Measurements from ENCODE around the gene EFNA2.
A peak's percentile ranks its signal among the peaks of the same experiment; 100 is the strongest.

The EFNA2 gene

GRCh38 chr19:1289686-1290025 lies 4.0 kb downstream of the EFNA2 start:
- H3K36me3 ChIP-seq (ENCODE audit: insufficient read depth, low read length): no peaks in the 10 kb centered on the region
- no peaks in the 10 kb centered on the region for H3K9me3 ChIP-seq (ENCODE audit: insufficient read depth, low read depth, low read length)
- H3K27me3 ChIP-seq (ENCODE audit: insufficient read depth, low read length): peaks cover 18% of the 10 kb centered on the region
- no peaks in the 10 kb centered on the region for H3K4me1 ChIP-seq (ENCODE audit: insufficient read depth, low read length)
- no peak overlapping the region for H3K9ac ChIP-seq (ENCODE audit: low read depth, low read length)
- 91% methylated on average over 19 of the region's 19 CpGs for WGBS
- no peak overlapping the region for H3K4me3 ChIP-seq (ENCODE audit: low read length)
- no peak overlapping the region for H3K27ac ChIP-seq (ENCODE audit: low read depth, low read length)

GRCh38 chr19:1290196-1290702 lies 4.6 kb downstream of the EFNA2 start:
- peaks cover 16% of the 10 kb centered on the region for H3K27me3 ChIP-seq (ENCODE audit: insufficient read depth, low read length)
- no peak overlapping the region for H3K4me3 ChIP-seq (ENCODE audit: low read length)
- H3K9me3 ChIP-seq (ENCODE audit: insufficient read depth, low read depth, low read length): no peaks in the 10 kb centered on the region
- H3K9ac ChIP-seq (ENCODE audit: low read depth, low read length): no peak overlapping the region
- no peak overlapping the region for H3K27ac ChIP-seq (ENCODE audit: low read depth, low read length)
- H3K4me1 ChIP-seq (ENCODE audit: insufficient read depth, low read length): no peaks in the 10 kb centered on the region
- no peaks in the 10 kb centered on the region for H3K36me3 ChIP-seq (ENCODE audit: insufficient read depth, low read length)
- 92% methylated on average over 24 of the region's 24 CpGs for WGBS

- Histone ChIP-seq H3K27me3 (ENCODE audit: insufficient read depth, low read length) (peaks cover 14% of the 10 kb centered on the region), H3K36me3 (ENCODE audit: insufficient read depth, low read length) (no peaks in the 10 kb centered on the region), H3K4me3 (ENCODE audit: low read length) (no peak overlapping the region), H3K9ac (ENCODE audit: low read depth, low read length) (no peak overlapping the region), H3K27ac (ENCODE audit: low read depth, low read length) (no peak overlapping the region), H3K4me1 (ENCODE audit: insufficient read depth, low read length) (no peaks in the 10 kb centered on the region), H3K9me3 (ENCODE audit: insufficient read depth, low read depth, low read length) (no peaks in the 10 kb centered on the region)
- WGBS: 90% methylated on average over 40 of the region's 40 CpGs
These were observed 5.3 kb downstream of the EFNA2 start for GRCh38 chr19:1290703-1291651.

- Histone ChIP-seq H3K9me3 (ENCODE audit: insufficient read depth, low read depth, low read length) (no peaks in the 10 kb centered on the region), H3K27me3 (ENCODE audit: insufficient read depth, low read length) (peaks cover 8% of the 10 kb centered on the region), H3K4me1 (ENCODE audit: insufficient read depth, low read length) (no peaks in the 10 kb centered on the region), H3K4me3 (ENCODE audit: low read length) (no peak overlapping the region), H3K27ac (ENCODE audit: low read depth, low read length) (no peak overlapping the region), H3K36me3 (ENCODE audit: insufficient read depth, low read length) (no peaks in the 10 kb centered on the region), H3K9ac (ENCODE audit: low read depth, low read length) (no peak overlapping the region)
- WGBS: 80% methylated on average over 25 of the region's 25 CpGs
These were observed 6.2 kb downstream of the EFNA2 start for GRCh38 chr19:1291761-1292418.

- H3K27me3 ChIP-seq (ENCODE audit: insufficient read depth, low read length): peaks cover 7% of the 10 kb centered on the region
- 89% methylated on average over 17 of the region's 17 CpGs for WGBS
- no peak overlapping the region for H3K4me3 ChIP-seq (ENCODE audit: low read length)
These were observed 6.9 kb downstream of the EFNA2 start for GRCh38 chr19:1292419-1293151.

GRCh38 chr19:1293782-1294604 lies 8.3 kb downstream of the EFNA2 start:
- peaks cover 7% of the 10 kb centered on the region for H3K27me3 ChIP-seq (ENCODE audit: insufficient read depth, low read length)
- WGBS: 87% methylated on average over 35 of the region's 35 CpGs
- no peaks in the 10 kb centered on the region for H3K9me3 ChIP-seq (ENCODE audit: insufficient read depth, low read depth, low read length)
- H3K4me1 ChIP-seq (ENCODE audit: insufficient read depth, low read length): no peaks in the 10 kb centered on the region
- no peak overlapping the region for H3K4me3 ChIP-seq (ENCODE audit: low read length)
- H3K27ac ChIP-seq (ENCODE audit: low read depth, low read length): no peak overlapping the region
- no peak overlapping the region for H3K9ac ChIP-seq (ENCODE audit: low read depth, low read length)
- H3K36me3 ChIP-seq (ENCODE audit: insufficient read depth, low read length): no peaks in the 10 kb centered on the region

More at GRCh38 chr19:1292419-1293151, 6.9 kb downstream of the EFNA2 start:
- Histone ChIP-seq H3K27ac (ENCODE audit: low read depth, low read length) (no peak overlapping the region), H3K9me3 (ENCODE audit: insufficient read depth, low read depth, low read length) (no peaks in the 10 kb centered on the region), H3K4me1 (ENCODE audit: insufficient read depth, low read length) (no peaks in the 10 kb centered on the region), H3K9ac (ENCODE audit: low read depth, low read length) (no peak overlapping the region), H3K36me3 (ENCODE audit: insufficient read depth, low read length) (no peaks in the 10 kb centered on the region)

GRCh38 chr19:1294688-1295087 lies 9.0 kb downstream of the EFNA2 start:
- 71% methylated on average over 14 of the region's 14 CpGs for WGBS
- Histone ChIP-seq H3K9ac (ENCODE audit: low read depth, low read length) (no peak overlapping the region), H3K4me3 (ENCODE audit: low read length) (no peak overlapping the region), H3K9me3 (ENCODE audit: insufficient read depth, low read depth, low read length) (no peaks in the 10 kb centered on the region), H3K4me1 (ENCODE audit: insufficient read depth, low read length) (no peaks in the 10 kb centered on the region), H3K27ac (ENCODE audit: low read depth, low read length) (no peak overlapping the region), H3K27me3 (ENCODE audit: insufficient read depth, low read length) (peaks cover 7% of the 10 kb centered on the region), H3K36me3 (ENCODE audit: insufficient read depth, low read length) (no peaks in the 10 kb centered on the region)

- H3K9me3 ChIP-seq (ENCODE audit: insufficient read depth, low read depth, low read length): no peaks in the 10 kb centered on the region
- peak overlapping the region; percentile 49 for H3K4me3 ChIP-seq (ENCODE audit: low read length)
- no peaks in the 10 kb centered on the region for H3K4me1 ChIP-seq (ENCODE audit: insufficient read depth, low read length)
- no peaks in the 10 kb centered on the region for H3K36me3 ChIP-seq (ENCODE audit: insufficient read depth, low read length)
- H3K27me3 ChIP-seq (ENCODE audit: insufficient read depth, low read length): peaks cover 7% of the 10 kb centered on the region
- H3K9ac ChIP-seq (ENCODE audit: low read depth, low read length): no peak overlapping the region
- 24% methylated on average over 76 of the region's 82 CpGs for WGBS
- no peak overlapping the region for H3K27ac ChIP-seq (ENCODE audit: low read depth, low read length)
These were observed 9.7 kb downstream of the EFNA2 start for GRCh38 chr19:1295169-1296012.

GRCh38 chr19:1296078-1296477 lies 10.4 kb downstream of the EFNA2 start:
- WGBS: 92% methylated on average over 13 of the region's 13 CpGs
- H3K27me3 ChIP-seq (ENCODE audit: insufficient read depth, low read length): peaks cover 7% of the 10 kb centered on the region
- no peak overlapping the region for H3K27ac ChIP-seq (ENCODE audit: low read depth, low read length)
- H3K4me3 ChIP-seq (ENCODE audit: low read length): no peak overlapping the region
- no peak overlapping the region for H3K9ac ChIP-seq (ENCODE audit: low read depth, low read length)
- no peaks in the 10 kb centered on the region for H3K36me3 ChIP-seq (ENCODE audit: insufficient read depth, low read length)
- H3K4me1 ChIP-seq (ENCODE audit: insufficient read depth, low read length): no peaks in the 10 kb centered on the region
- no peaks in the 10 kb centered on the region for H3K9me3 ChIP-seq (ENCODE audit: insufficient read depth, low read depth, low read length)

Data from HUES64 (cell line).